SK-N-SH (cell line): ENCODE measurements around the gene FGF18. TPM values are rescaled to one million over a fixed set of nuclear protein-coding genes. Genes with fewer than 3 reads are reported as not detected.

Experiments used
- CTCF ChIA-PET: fragments of 300-600, 350-600 bp; formaldehyde crosslinking; extraction: SDS; loops from one replicate; lab custom pipeline; 2021; lab: Yijun Ruan, JAX
- POLR2A ChIA-PET: fragments of 350-600 bp; sonication (Branson Sonifier 250); formaldehyde crosslinking; extraction: SDS; loops from one replicate; lab custom pipeline; 2020; ENCODE audit warnings: antibody characterized with exemption, inconsistent platforms; lab: Yijun Ruan, JAX
- DNase-seq: peaks from one replicate; pipeline ENCODE4 v3.0.0; 2012
- H2AFZ ChIP-seq: fragments of 200-600 bp; sonication (generic); 2 replicates; pipeline ENCODE4 v1.8.1; 2016; ENCODE audit warnings: antibody characterized with exemption, mild to moderate bottlenecking, low read depth
- H3F3A ChIP-seq: fragments of 200-600 bp; sonication (generic); replicated peaks from 2 replicates; pipeline ENCODE3; 2016; ENCODE audit warnings: antibody characterized with exemption, mild to moderate bottlenecking; ENCODE audit not compliant: insufficient read depth
- H3K27ac ChIP-seq, 2 experiments: fragments of 200-500 bp in 1 of 2; fragments of 200-600 bp in 1 of 2; sonication (Bioruptor generic) in 1 of 2; sonication (generic), shearing (Covaris generic) in 1 of 2; 2 replicates each; pipeline versions ENCODE4 v1.5.1 to v1.6.1; 2014 to 2016; ENCODE audit warnings: low read depth in 2 of 2, inconsistent platforms in 1 of 2, low read length in 1 of 2, mild to moderate bottlenecking in 1 of 2, mixed read lengths in 1 of 2
- H3K27me3 ChIP-seq: fragments of 200-600 bp; sonication (generic), shearing (Covaris generic); 2 replicates; pipeline ENCODE4 v1.6.1; 2016; ENCODE audit warnings: mixed run types; ENCODE audit not compliant: insufficient read depth
- H3K36me3 ChIP-seq, 2 experiments: fragments of 200-500 bp in 1 of 2; fragments of 200-600 bp in 1 of 2; sonication (Bioruptor generic) in 1 of 2; sonication (generic) in 1 of 2; replicated peaks in 1 of 2; 2 replicates each; pipeline versions ENCODE3 to v1.5.1; 2014 to 2016; ENCODE audit warnings: low read length in 1 of 2, mild to moderate bottlenecking in 1 of 2; ENCODE audit not compliant: insufficient read depth in 2 of 2, control insufficient read depth in 1 of 2
- H3K4me1 ChIP-seq, 2 experiments: fragments of 200-500 bp in 1 of 2; fragments of 200-600 bp in 1 of 2; sonication (Bioruptor generic) in 1 of 2; sonication (generic), shearing (Covaris generic) in 1 of 2; 2 replicates each; pipeline versions ENCODE4 v1.5.1 to v1.6.1; 2014 to 2016; ENCODE audit warnings: low read depth in 1 of 2, low read length in 1 of 2, mixed run types in 1 of 2; ENCODE audit not compliant: insufficient read depth in 2 of 2, control insufficient read depth in 1 of 2
- H3K4me2 ChIP-seq: fragments of 200-600 bp; sonication (generic), shearing (Covaris generic); 2 replicates; pipeline ENCODE4 v1.6.1; 2017; ENCODE audit warnings: mixed run types
- H3K4me3 ChIP-seq, 2 experiments: fragments of 200-500 bp in 1 of 2; fragments of 200-600 bp in 1 of 2; sonication (Bioruptor generic) in 1 of 2; sonication (generic), shearing (Covaris generic) in 1 of 2; 2 replicates each; pipeline versions ENCODE4 v1.5.1 to v1.8.1; 2014 to 2016; ENCODE audit warnings: low read depth in 2 of 2, inconsistent platforms in 1 of 2, low read length in 1 of 2, mild to moderate bottlenecking in 1 of 2, mixed read lengths in 1 of 2, moderate library complexity in 1 of 2
- H3K79me2 ChIP-seq: fragments of 200-600 bp; sonication (generic); 2 replicates; pipeline ENCODE4 v1.8.1; 2017; ENCODE audit warnings: mild to moderate bottlenecking; ENCODE audit not compliant: insufficient read depth
- H3K9ac ChIP-seq: fragments of 200-600 bp; sonication (generic); 2 replicates; pipeline ENCODE4 v1.6.1; 2017; ENCODE audit warnings: mixed run types
- H3K9me2 ChIP-seq: fragments of 200-600 bp; sonication (generic); 2 replicates; pipeline ENCODE4 v1.6.1; 2017; ENCODE audit warnings: mixed run types
- H3K9me3 ChIP-seq: fragments of 200-600 bp; sonication (generic); 2 replicates; pipeline ENCODE4 v1.6.1; 2017; ENCODE audit warnings: mixed run types, mild to moderate bottlenecking, moderate library complexity
- H4K20me1 ChIP-seq: fragments of 200-600 bp; sonication (generic); 2 replicates; pipeline ENCODE4 v1.6.1; 2017; ENCODE audit warnings: mild to moderate bottlenecking, mixed run types; ENCODE audit not compliant: insufficient read depth
- CHD2 ChIP-seq: fragments of 150-350 bp; IDR thresholded peaks from 2 replicates; pipeline ENCODE4 v1.6.1; 2018; ENCODE audit warnings: low read length; ENCODE audit not compliant: partially characterized antibody
- ELF1 ChIP-seq: IDR thresholded peaks from 2 replicates; pipeline ENCODE4 v1.4.0; 2012
- EZH2phosphoT487 ChIP-seq: fragments of 200-600 bp; sonication (generic); IDR thresholded peaks from 2 replicates; pipeline ENCODE4 v1.6.1; 2017; ENCODE audit warnings: low read depth, mixed run types, mild to moderate bottlenecking, antibody characterized with exemption, moderate library complexity, borderline replicate concordance
- FOSL2 ChIP-seq: IDR thresholded peaks from 2 replicates; pipeline ENCODE4 v1.4.0; 2012; ENCODE audit warnings: low read depth, mild to moderate bottlenecking, moderate library complexity, borderline replicate concordance
- FOXJ3 ChIP-seq: sonication (generic); formaldehyde crosslinking; IDR thresholded peaks from 2 replicates; pipeline ENCODE4 v1.5.1; 2020; ENCODE audit warnings: mild to moderate bottlenecking, missing genetic modification reagents
- GABPA ChIP-seq: IDR thresholded peaks from 2 replicates; pipeline ENCODE4 v1.4.0; 2012; ENCODE audit warnings: low read depth, mild to moderate bottlenecking
- GATA2 ChIP-seq: sonication (generic); formaldehyde crosslinking; IDR thresholded peaks from 2 replicates; pipeline ENCODE4 v1.5.0; 2020; ENCODE audit warnings: mild to moderate bottlenecking, missing genetic modification reagents
- JUND ChIP-seq: IDR thresholded peaks from 2 replicates; pipeline ENCODE4 v1.4.0; 2012
- MEF2A ChIP-seq: IDR thresholded peaks from 2 replicates; pipeline ENCODE4 v1.4.0; 2012; ENCODE audit warnings: low read depth, borderline replicate concordance
- NRF1 ChIP-seq: IDR thresholded peaks from 2 replicates; pipeline ENCODE4 v1.6.1; 2012; ENCODE audit warnings: low read depth, mild to moderate bottlenecking, low read length
- POLR2AphosphoS5 ChIP-seq: IDR thresholded peaks from 2 replicates; pipeline ENCODE4 v1.6.1; 2012; ENCODE audit warnings: low read depth, low read length
- RAD21 ChIP-seq: IDR thresholded peaks from 2 replicates; pipeline ENCODE4 v1.6.1; 2012; ENCODE audit warnings: mild to moderate bottlenecking, low read length
- RCOR1 ChIP-seq: fragments of 150-350 bp; IDR thresholded peaks from 2 replicates; pipeline ENCODE4 v1.6.1; 2017; ENCODE audit warnings: antibody characterized with exemption, low read length
- RFX5 ChIP-seq: IDR thresholded peaks from 2 replicates; pipeline ENCODE4 v1.6.1; 2012; ENCODE audit warnings: mild to moderate bottlenecking, improper control_type of control experiment, low read length
- SIN3A ChIP-seq: IDR thresholded peaks from 2 replicates; pipeline ENCODE4 v1.6.1; 2012; ENCODE audit warnings: low read depth, mild to moderate bottlenecking, low read length, moderate library complexity, borderline replicate concordance
- SMC3 ChIP-seq: IDR thresholded peaks from 2 replicates; pipeline ENCODE4 v1.6.1; 2012; ENCODE audit warnings: low read depth, low read length, improper control_type of control experiment
- TAF1 ChIP-seq: IDR thresholded peaks from 2 replicates; pipeline ENCODE4 v1.6.1; 2012; ENCODE audit warnings: low read depth, mild to moderate bottlenecking, low read length, moderate library complexity, borderline replicate concordance
- TCF12 ChIP-seq: IDR thresholded peaks from 2 replicates; pipeline ENCODE4 v1.4.0; 2012
- WGBS: methylation state at CpG from one replicate; pipeline ENCODE4 v1.1.6; 2017; ENCODE audit warnings: low lambda C conversion rate; 5-methylcytosine and 5-hydroxymethylcytosine counted together
- polyA plus RNA-seq, 3 experiments: library from polyadenylated mRNA; depleted of rRNA; stranded (reverse); fragments of >200 nt; gene quantifications; 2 replicates each; pipeline ENCODE4 v1.2.3, GENCODE V29; 2012
- TF ChIP-seq, protein P1 (sequence below): fragments of 150-350 bp; IDR thresholded peaks from 2 replicates; pipeline ENCODE4 v1.6.1; 2016; ENCODE audit warnings: mild to moderate bottlenecking, low read depth, low read length
- TF ChIP-seq, protein P2 (sequence below): IDR thresholded peaks from 2 replicates; pipeline ENCODE4 v1.6.1; 2012; ENCODE audit warnings: mild to moderate bottlenecking, low read depth, low read length, moderate library complexity

The FGF18 gene
- polyA plus RNA-seq, 1 of the 3 experiments (the other 2 are of a cell fraction): 0.89 TPM

DNA sequence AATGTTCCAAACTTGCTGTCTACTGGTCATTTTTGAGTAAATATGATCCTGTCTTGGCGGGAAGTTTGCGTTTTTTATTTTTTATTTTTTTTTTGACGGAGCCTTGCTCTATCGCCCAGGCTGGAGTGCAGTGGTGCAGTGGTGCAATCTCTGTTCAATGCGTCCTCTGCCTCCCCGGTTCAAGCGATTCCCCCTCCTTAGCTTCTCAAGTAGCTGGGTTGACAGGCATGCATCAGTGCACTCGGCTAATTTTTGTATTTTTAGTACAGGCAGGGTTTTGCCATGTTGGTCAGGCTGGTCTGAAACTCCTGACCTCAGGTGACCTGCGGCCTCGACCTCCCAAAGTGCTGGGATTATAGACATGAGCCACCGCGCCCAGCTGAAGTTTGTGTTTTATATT, 45.4 kb downstream of the FGF18 start:
- WGBS: 73% methylated on average over 12 of the region's 12 CpGs
- Histone ChIP-seq H3K9me2 (no peaks in the 10 kb centered on the region), H3K79me2 (no peaks in the 10 kb centered on the region), H3K36me3 (no peaks in the 10 kb centered on the region), H4K20me1 (no peaks in the 10 kb centered on the region), H3K27me3 (no peaks in the 10 kb centered on the region), H3K4me2 (no peak overlapping the region), H2AFZ (no peak overlapping the region), H3K9me3 (no peaks in the 10 kb centered on the region), H3F3A (no peaks in the 10 kb centered on the region), H3K27ac (no peak overlapping the region), H3K4me1 (no peaks in the 10 kb centered on the region), H3K9ac (no peak overlapping the region), H3K4me3 (no peak overlapping the region)
- DNase-seq: no peak
- ChIA-PET POLR2A (no interaction called here), CTCF (no interaction called here)
- no peak for TF ChIP-seq ELF1
- TF ChIP-seq FOSL2: no peak
- TF ChIP-seq TCF12: no peak
- no peak for TF ChIP-seq JUND
- TF ChIP-seq CHD2: no peak

DNA sequence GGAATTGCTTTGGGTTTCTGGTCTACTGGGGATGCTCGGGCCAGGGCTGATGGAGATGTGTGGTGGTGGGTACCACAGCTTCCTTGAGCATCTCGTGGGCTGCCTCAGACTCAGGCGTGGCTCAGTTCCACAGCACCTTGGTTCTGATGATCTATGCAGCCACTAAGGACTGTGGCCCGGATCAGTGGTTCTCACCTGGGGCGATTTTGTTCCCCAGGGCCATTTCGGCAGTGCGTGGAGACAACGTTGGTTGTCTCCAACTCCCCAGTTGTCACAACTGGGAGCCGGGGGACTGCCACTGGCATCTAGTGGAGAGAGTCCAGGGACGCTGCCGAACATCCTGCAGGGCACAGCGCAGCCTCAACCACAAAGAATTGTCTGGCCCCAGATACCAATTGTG, 47.7 kb downstream of the FGF18 start:
- no peak overlapping the region for H3K4me3 ChIP-seq
- ChIA-PET POLR2A (no interaction called here), CTCF (no interaction called here)
- H3K4me1 ChIP-seq: no peaks in the 10 kb centered on the region
- H3K9ac ChIP-seq: no peak overlapping the region
- no peak overlapping the region for H3K4me2 ChIP-seq
- no peaks in the 10 kb centered on the region for H3F3A ChIP-seq
- TF ChIP-seq MEF2A: no peak
- TF ChIP-seq SMC3: no peak
- TF ChIP-seq TCF12: no peak
- TF ChIP-seq, all 33 proteins: peak for 0
- WGBS: 65% methylated on average over 6 of the region's 12 CpGs
- Histone ChIP-seq H4K20me1 (no peaks in the 10 kb centered on the region), H3K9me3 (no peaks in the 10 kb centered on the region), H2AFZ (no peak overlapping the region), H3K79me2 (no peaks in the 10 kb centered on the region), H3K27me3 (no peaks in the 10 kb centered on the region), H3K9me2 (no peaks in the 10 kb centered on the region), H3K27ac (no peak overlapping the region), H3K36me3 (no peaks in the 10 kb centered on the region)
- no peak for DNase-seq

DNA sequence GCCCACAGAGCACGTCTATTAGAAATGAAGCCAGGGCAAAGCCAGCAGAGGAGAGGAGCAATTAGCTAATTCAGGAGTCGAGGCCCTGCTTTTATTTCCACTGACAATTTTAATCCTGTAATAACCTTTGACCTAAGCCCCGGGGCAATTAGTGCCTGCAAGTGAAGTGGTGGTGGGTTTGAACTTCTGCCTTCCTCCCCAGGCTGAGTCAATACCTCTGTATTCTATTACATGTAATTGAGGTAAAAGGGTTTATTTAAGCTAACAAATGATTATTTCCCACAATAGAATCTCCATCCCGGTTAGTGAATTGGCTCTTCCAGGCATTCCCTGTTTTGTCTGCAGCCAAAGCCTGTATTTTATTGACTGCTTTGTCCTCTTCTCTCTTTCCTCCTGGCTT, 49.9 kb downstream of the FGF18 start:
- H3K9me2 ChIP-seq: no peaks in the 10 kb centered on the region
- H3K4me3 ChIP-seq: no peak overlapping the region
- no peak overlapping the region for H2AFZ ChIP-seq
- ChIA-PET POLR2A (no interaction called here), CTCF (no interaction called here)
- no peaks in the 10 kb centered on the region for H3K79me2 ChIP-seq
- H3K27ac ChIP-seq: no peak overlapping the region
- no peak overlapping the region for H3K9ac ChIP-seq
- no peaks in the 10 kb centered on the region for H3K9me3 ChIP-seq
- no peak for DNase-seq
- H3K27me3 ChIP-seq: no peaks in the 10 kb centered on the region
- H3F3A ChIP-seq: no peaks in the 10 kb centered on the region
- H3K4me2 ChIP-seq: no peak overlapping the region
- no peaks in the 10 kb centered on the region for H4K20me1 ChIP-seq
- H3K4me1 ChIP-seq: no peaks in the 10 kb centered on the region
- H3K36me3 ChIP-seq: no peaks in the 10 kb centered on the region
- WGBS: 49% methylated on average over 4 of the region's 4 CpGs
- TF ChIP-seq RAD21 (no peak), FOSL2 (no peak), GATA2 (CRISPR knock-in tag) (no peak), GABPA (no peak), RFX5 (no peak), FOXJ3 (CRISPR knock-in tag) (no peak), SIN3A (no peak), RCOR1 (no peak), EZH2phosphoT487 (no peak), NRF1 (no peak), SMC3 (no peak), TAF1 (no peak), POLR2AphosphoS5 (no peak)
- TF ChIP-seq, protein P1, sequence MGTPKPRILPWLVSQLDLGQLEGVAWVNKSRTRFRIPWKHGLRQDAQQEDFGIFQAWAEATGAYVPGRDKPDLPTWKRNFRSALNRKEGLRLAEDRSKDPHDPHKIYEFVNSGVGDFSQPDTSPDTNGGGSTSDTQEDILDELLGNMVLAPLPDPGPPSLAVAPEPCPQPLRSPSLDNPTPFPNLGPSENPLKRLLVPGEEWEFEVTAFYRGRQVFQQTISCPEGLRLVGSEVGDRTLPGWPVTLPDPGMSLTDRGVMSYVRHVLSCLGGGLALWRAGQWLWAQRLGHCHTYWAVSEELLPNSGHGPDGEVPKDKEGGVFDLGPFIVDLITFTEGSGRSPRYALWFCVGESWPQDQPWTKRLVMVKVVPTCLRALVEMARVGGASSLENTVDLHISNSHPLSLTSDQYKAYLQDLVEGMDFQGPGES: no peak
- TF ChIP-seq, protein P2, sequence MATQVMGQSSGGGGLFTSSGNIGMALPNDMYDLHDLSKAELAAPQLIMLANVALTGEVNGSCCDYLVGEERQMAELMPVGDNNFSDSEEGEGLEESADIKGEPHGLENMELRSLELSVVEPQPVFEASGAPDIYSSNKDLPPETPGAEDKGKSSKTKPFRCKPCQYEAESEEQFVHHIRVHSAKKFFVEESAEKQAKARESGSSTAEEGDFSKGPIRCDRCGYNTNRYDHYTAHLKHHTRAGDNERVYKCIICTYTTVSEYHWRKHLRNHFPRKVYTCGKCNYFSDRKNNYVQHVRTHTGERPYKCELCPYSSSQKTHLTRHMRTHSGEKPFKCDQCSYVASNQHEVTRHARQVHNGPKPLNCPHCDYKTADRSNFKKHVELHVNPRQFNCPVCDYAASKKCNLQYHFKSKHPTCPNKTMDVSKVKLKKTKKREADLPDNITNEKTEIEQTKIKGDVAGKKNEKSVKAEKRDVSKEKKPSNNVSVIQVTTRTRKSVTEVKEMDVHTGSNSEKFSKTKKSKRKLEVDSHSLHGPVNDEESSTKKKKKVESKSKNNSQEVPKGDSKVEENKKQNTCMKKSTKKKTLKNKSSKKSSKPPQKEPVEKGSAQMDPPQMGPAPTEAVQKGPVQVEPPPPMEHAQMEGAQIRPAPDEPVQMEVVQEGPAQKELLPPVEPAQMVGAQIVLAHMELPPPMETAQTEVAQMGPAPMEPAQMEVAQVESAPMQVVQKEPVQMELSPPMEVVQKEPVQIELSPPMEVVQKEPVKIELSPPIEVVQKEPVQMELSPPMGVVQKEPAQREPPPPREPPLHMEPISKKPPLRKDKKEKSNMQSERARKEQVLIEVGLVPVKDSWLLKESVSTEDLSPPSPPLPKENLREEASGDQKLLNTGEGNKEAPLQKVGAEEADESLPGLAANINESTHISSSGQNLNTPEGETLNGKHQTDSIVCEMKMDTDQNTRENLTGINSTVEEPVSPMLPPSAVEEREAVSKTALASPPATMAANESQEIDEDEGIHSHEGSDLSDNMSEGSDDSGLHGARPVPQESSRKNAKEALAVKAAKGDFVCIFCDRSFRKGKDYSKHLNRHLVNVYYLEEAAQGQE: no peak
